Keratinocyte (primary cell): ENCODE data around the gene PTPN13. TPM values are rescaled to one million over a fixed set of nuclear protein-coding genes. Genes with fewer than 3 reads are reported as not detected.
A peak's percentile ranks its signal among the peaks of the same experiment; 100 is the strongest.

ENCODE experiments used
- DNase-seq: peaks from one replicate; pipeline ENCODE4 v3.0.0-alpha.2; 2011; ENCODE audit warnings: low read depth, missing footprints, low spot score
- FAIRE-seq: peaks from 2 replicates; lab custom pipeline; 2011; peaks lifted over from hg19 to GRCh38; lab: Jason Lieb, UNC
- H2AFZ ChIP-seq: 2 replicates; pipeline ENCODE4 v1.6.0; 2012; ENCODE audit warnings: low read length, control low read depth, inconsistent platforms; ENCODE audit not compliant: control insufficient read depth
- H3K27ac ChIP-seq: 2 replicates; pipeline ENCODE4 v1.5.1; 2011; ENCODE audit warnings: low read length; ENCODE audit not compliant: control insufficient read depth, insufficient read depth
- H3K27me3 ChIP-seq: 3 replicates; pipeline ENCODE4 v1.6.0; 2011; ENCODE audit warnings: low read length; ENCODE audit not compliant: control insufficient read depth, insufficient read depth; ENCODE audit errors: extremely low read depth
- H3K36me3 ChIP-seq, 2 experiments: 2 replicates in 1 of 2; 3 replicates in 1 of 2; pipeline ENCODE4 v1.5.1; 2011; ENCODE audit warnings: low read length in 2 of 2, mild to moderate bottlenecking in 1 of 2; ENCODE audit not compliant: control insufficient read depth in 2 of 2, insufficient read depth in 2 of 2; ENCODE audit errors: extremely low read depth in 1 of 2
- H3K4me1 ChIP-seq: 3 replicates; pipeline ENCODE4 v1.5.1; 2011; ENCODE audit warnings: low read length; ENCODE audit not compliant: control insufficient read depth, insufficient read depth; ENCODE audit errors: extremely low read depth
- H3K4me2 ChIP-seq: 3 replicates; pipeline ENCODE4 v1.6.0; 2011; ENCODE audit warnings: low read depth, low read length; ENCODE audit not compliant: control insufficient read depth, insufficient read depth; ENCODE audit errors: extremely low read depth
- H3K4me3 ChIP-seq, 3 experiments: fragments of 200-600 bp in 1 of 3; sonication (generic) in 1 of 3; 2 replicates in 2 of 3; 3 replicates in 1 of 3; pipeline ENCODE4 v1.5.1; 2011 to 2016; ENCODE audit warnings: low read length in 3 of 3, mild to moderate bottlenecking in 3 of 3, control low read depth in 2 of 3, inconsistent platforms in 1 of 3, low read depth in 1 of 3, mixed read lengths in 1 of 3, mixed run types in 1 of 3, moderate library complexity in 1 of 3; ENCODE audit not compliant: control insufficient read depth in 2 of 3, insufficient read depth in 2 of 3; ENCODE audit errors: extremely low read depth in 1 of 3
- H3K79me2 ChIP-seq: 2 replicates; pipeline ENCODE4 v1.6.0; 2012; ENCODE audit warnings: low read length; ENCODE audit not compliant: control insufficient read depth, insufficient read depth
- H3K9ac ChIP-seq: 3 replicates; pipeline ENCODE4 v1.6.0; 2011; ENCODE audit warnings: low read length; ENCODE audit not compliant: control insufficient read depth, insufficient read depth; ENCODE audit errors: extremely low read depth
- H3K9me1 ChIP-seq: 3 replicates; pipeline ENCODE4 v1.6.0; 2011; ENCODE audit warnings: low read length; ENCODE audit not compliant: control insufficient read depth, insufficient read depth; ENCODE audit errors: extremely low read depth
- H3K9me3 ChIP-seq: 2 replicates; pipeline ENCODE4 v1.5.1; 2012; ENCODE audit warnings: low read depth, low read length; ENCODE audit not compliant: control insufficient read depth
- H4K20me1 ChIP-seq: 3 replicates; pipeline ENCODE4 v1.6.0; 2011; ENCODE audit warnings: low read length; ENCODE audit not compliant: control insufficient read depth, insufficient read depth; ENCODE audit errors: extremely low read depth
- EZH2 ChIP-seq: IDR thresholded peaks from one replicate; pipeline ENCODE4 v1.6.1; 2012; ENCODE audit warnings: inconsistent platforms, mild to moderate bottlenecking, low read length, moderate library complexity
- dilution Hi-C: fragments of 300-500 bp; cut with MboI; formaldehyde crosslinking; loops from one replicate; pipeline ENCODE4 v1.7.0; 2020; ENCODE audit warnings: low sequenced_read_pairs; ENCODE audit not compliant: extremely low pct_ligation_motif_present
- polyA plus RNA-seq, 5 experiments: library from polyadenylated mRNA; depleted of rRNA in 3 of 5; stranded (reverse) in 3 of 5; stranded (forward) in 1 of 5; unstranded in 1 of 5; fragments of >200 nt; gene quantifications; 1 replicate in 1 of 5; 2 replicates in 3 of 5; 3 replicates in 1 of 5; pipeline versions ENCODE4 v1.2.1 to v1.2.3, GENCODE V29; 2011 to 2012; ENCODE audit warnings: missing spikeins in 2 of 5, low read depth in 1 of 5, low replicate concordance in 1 of 5
- TF ChIP-seq, protein P1 (sequence below), 3 experiments: IDR thresholded peaks in 1 of 3; conservative IDR thresholded peaks in 1 of 3; optimal IDR thresholded peaks in 1 of 3; 2 replicates in 2 of 3; 3 replicates in 1 of 3; pipeline versions ENCODE3 to v1.5.1; 2011; ENCODE audit warnings: low read length in 3 of 3, mild to moderate bottlenecking in 3 of 3, moderate library complexity in 2 of 3, control low read depth in 1 of 3, inconsistent platforms in 1 of 3; ENCODE audit not compliant: insufficient read depth in 2 of 3; ENCODE audit errors: extremely low read depth in 1 of 3

Gene PTPN13
- polyA plus RNA-seq, 1 donor (not counting 4 experiments of a cell fraction or from before 2014, with no cell fraction given): 37.6 TPM

DNA sequence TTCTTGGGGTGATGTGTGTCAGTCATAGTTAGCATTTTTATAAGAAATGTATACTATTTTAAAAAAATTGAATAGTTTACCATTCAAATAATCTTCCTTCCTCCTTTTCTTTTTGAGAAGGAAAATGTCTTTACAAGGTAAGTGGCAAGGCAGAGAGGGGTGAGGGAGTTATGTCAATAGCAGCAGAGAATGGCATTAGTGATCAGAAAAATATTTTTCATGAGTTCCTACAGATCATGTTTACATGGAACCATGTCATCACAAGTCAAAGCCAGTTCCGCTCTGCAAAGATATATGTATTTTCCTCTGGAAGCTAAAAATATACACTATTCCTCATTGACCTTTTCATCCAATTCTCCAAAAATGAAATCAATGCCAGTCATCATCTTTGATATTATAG, 67.3 kb downstream of the PTPN13 start:
- dilution Hi-C loops: no loop called here
- no peaks in the 10 kb centered on the region for H3K36me3 ChIP-seq
- H3K9ac ChIP-seq: no peak overlapping the region
- FAIRE-seq: no peak
- H3K9me3 ChIP-seq: no peaks in the 10 kb centered on the region
- H3K27me3 ChIP-seq: no peaks in the 10 kb centered on the region
- no peak overlapping the region for H3K4me3 ChIP-seq
- no peak for DNase-seq
- H3K4me1 ChIP-seq: peaks cover 28% of the 10 kb centered on the region
- H4K20me1 ChIP-seq: no peaks in the 10 kb centered on the region
- no peak overlapping the region for H2AFZ ChIP-seq
- no peaks in the 10 kb centered on the region for H3K9me1 ChIP-seq
- no peak for TF ChIP-seq EZH2
- TF ChIP-seq, protein P1, sequence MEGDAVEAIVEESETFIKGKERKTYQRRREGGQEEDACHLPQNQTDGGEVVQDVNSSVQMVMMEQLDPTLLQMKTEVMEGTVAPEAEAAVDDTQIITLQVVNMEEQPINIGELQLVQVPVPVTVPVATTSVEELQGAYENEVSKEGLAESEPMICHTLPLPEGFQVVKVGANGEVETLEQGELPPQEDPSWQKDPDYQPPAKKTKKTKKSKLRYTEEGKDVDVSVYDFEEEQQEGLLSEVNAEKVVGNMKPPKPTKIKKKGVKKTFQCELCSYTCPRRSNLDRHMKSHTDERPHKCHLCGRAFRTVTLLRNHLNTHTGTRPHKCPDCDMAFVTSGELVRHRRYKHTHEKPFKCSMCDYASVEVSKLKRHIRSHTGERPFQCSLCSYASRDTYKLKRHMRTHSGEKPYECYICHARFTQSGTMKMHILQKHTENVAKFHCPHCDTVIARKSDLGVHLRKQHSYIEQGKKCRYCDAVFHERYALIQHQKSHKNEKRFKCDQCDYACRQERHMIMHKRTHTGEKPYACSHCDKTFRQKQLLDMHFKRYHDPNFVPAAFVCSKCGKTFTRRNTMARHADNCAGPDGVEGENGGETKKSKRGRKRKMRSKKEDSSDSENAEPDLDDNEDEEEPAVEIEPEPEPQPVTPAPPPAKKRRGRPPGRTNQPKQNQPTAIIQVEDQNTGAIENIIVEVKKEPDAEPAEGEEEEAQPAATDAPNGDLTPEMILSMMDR (optimal IDR thresholded peaks at IDR 0.05 in 1 of 3, IDR thresholded peaks at IDR 0.05 in 1 of 3, conservative IDR thresholded peaks at IDR 0.05 in 1 of 3; ENCODE audit: extremely low read depth in 1 of 3, insufficient read depth in 2 of 3, low read length in 3 of 3): no peak
- no peak overlapping the region for H3K4me2 ChIP-seq
- peaks cover 42% of the 10 kb centered on the region for H3K79me2 ChIP-seq
- H3K27ac ChIP-seq: peak overlapping the region; percentile 65

DNA sequence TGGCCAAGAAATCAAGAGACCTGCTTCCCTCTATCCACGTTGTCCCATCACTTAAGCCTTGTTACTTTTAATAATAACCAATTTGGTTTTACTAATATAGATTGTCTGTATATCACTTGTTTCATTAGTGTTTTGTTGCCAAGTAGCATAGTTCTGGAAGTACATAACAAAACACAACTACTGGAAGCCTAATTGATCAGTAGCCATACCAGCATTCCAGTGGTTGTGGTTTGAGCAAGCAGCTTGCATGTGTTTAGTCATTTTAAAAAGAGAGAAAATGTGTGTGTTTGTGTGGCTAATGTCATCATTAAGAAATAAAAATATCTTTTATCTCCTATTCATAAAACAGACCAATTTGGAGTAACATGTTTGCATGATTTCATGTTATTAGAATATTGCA, 70.8 kb downstream of the PTPN13 start:
- Histone ChIP-seq H2AFZ (no peak overlapping the region), H3K27me3 (no peaks in the 10 kb centered on the region), H3K4me1 (peaks cover 25% of the 10 kb centered on the region), H3K36me3 (no peaks in the 10 kb centered on the region), H3K4me2 (no peak overlapping the region), H3K4me3 (no peak overlapping the region), H3K9ac (no peak overlapping the region), H3K27ac (peak overlapping the region; percentile 37), H3K79me2 (peaks cover 38% of the 10 kb centered on the region), H3K9me1 (no peaks in the 10 kb centered on the region), H3K9me3 (no peaks in the 10 kb centered on the region), H4K20me1 (no peaks in the 10 kb centered on the region)
- peak; percentile 15 for DNase-seq
- TF ChIP-seq, protein P1 (optimal IDR thresholded peaks at IDR 0.05 in 1 of 3, IDR thresholded peaks at IDR 0.05 in 1 of 3, conservative IDR thresholded peaks at IDR 0.05 in 1 of 3; ENCODE audit: extremely low read depth in 1 of 3, insufficient read depth in 2 of 3, low read length in 3 of 3): no peak
- TF ChIP-seq EZH2: no peak
- dilution Hi-C loops: no loop called here
- FAIRE-seq: peak; percentile 74
